DMS 273 treated with DMSO at 0.1 percent for 48 hours (cell line): ENCODE data around the gene PLCB3.
"Not testable (repeated sequence)": the region's sequence is repeated elsewhere in the genome, so short reads cannot be mapped to it uniquely, and the experiment has no call there.

Experiments used
- DNase-seq: peaks from one replicate; lab custom pipeline; 2025; lab: John Stamatoyannopoulos, UW

The PLCB3 gene

DNA sequence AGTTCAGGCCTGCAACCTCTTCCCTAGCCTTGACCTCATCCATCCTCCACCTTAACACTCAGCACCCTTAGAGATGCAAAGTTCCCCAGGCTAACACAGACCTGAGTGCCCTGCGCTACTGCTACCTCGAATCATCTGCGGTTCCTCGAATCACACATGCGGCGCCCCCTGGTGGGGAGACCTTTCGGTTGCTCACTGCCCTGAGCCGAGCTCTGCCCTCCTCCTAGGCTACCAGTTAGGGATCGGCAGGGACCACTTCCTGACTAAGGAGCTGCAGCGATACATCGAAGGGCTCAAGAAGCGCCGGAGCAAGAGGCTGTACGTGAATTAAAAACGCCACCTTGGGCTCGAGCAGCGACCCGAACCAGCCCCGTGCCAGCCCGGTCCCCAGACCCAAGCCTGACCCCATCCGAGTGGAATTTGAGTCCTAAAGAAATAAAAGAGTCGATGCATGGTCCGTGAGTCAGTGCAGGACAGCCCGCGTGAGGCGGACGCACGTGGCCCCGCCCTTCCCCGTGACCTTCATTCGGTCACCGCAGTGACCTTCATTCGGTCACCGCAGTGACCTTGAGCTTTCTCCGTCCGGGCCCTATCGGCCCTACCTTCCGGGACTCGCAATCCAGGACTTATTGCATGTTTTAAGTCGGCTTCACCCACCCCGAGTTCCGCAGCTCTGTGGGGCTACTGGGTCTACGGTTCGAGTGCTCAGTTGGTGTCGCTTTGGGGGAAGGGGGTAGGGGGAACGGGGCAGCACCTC, 53.2 kb downstream of the PLCB3 start:
- peak; percentile 56 for DNase-seq

DNA sequence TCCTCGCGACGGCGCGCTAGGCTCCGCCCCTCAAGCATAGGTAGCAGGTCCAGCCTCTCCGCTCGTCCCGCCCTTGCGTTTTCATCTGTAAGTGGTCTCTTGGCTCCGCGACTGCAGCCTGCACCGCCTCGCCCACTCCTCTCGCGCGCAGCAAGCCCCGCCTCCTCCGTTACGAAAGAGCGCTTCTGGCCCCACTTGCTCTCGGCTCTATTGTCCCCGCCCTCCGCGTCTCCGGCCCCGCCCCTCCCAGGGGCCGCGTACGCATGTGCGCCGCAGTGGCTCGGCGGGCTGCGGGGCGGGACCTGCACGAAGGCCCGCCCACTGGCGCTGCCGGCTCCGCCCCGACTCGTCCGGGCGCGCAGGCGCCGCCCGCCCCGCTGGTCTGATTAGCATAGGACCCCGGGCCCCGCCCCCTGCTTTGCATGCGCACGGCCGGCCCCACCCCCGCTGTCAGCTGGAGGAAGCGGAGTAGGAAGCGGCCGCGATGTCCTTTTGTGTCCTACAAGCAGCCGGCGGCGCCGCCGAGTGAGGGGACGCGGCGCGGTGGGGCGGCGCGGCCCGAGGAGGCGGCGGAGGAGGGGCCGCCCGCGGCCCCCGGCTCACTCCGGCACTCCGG, 53.9 kb downstream of the PLCB3 start, which contains the start of gene ESRRA:
Gene ESRRA (plus strand): TSS at position 450 of the 616 bp plus-strand sequence. CDS start 1,656 bp downstream, outside the sequence.
- peak; percentile 95 for DNase-seq

DNA sequence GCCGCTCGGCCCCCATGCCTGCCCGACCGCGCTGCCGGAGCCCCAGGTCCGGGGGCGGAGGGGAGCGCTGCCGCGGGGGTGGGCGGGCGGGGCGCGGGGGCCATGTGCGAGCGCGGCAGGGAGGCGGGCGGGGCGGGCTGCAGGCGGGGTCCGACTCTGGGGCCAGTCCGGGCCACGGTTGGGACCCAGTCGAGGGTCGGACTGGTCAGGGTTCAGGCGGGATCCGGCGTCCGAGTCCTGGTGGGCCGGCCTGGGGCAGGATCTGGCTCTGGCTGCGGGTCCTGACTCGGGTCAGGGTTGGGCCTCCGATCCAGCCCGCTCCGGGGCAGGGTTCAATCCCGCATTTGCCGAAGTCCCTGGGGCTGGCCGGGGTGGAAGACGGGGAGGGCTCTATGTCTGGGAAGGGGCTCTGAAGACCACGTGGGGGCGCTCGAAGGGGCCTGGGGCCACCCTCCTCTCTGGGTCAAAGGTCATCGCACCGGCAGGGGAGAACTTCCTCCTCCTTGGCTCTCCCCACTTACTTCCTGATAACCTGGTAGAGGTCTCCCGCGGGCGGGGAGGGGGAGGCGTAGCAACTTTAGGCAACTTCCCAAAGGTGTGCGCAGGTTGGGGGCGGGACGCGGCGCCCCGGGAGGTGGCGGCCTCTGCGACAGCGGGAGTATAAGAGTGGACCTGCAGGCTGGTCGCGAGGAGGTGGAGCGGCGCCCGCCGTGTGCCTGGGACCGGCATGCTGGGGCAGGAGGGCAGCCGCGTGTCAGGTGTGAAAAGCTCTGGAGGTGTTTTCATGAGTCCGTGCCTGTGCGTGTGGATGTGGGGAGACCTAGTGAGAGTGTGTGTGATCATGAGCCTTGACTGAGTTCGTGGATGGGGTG, 54.6 kb downstream of the PLCB3 start:
- DNase-seq = no peak

DNA sequence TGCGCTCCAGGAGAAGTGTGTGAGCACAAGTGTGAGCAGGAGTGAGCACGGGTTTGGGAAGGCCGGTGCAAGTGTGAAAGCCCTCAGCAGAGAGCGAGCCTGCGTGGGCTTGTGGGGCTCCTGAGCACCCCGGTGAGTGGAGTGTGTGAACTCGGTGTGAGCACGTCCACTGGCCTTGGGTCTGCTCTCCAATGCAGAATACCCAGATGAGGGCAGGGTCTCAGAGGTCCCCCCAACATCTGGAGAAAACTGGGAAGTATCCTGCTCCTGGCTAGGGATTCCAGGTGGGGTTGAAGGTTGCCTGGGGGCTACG, 55.2 kb downstream of the PLCB3 start:
- DNase-seq = no peak

DNA sequence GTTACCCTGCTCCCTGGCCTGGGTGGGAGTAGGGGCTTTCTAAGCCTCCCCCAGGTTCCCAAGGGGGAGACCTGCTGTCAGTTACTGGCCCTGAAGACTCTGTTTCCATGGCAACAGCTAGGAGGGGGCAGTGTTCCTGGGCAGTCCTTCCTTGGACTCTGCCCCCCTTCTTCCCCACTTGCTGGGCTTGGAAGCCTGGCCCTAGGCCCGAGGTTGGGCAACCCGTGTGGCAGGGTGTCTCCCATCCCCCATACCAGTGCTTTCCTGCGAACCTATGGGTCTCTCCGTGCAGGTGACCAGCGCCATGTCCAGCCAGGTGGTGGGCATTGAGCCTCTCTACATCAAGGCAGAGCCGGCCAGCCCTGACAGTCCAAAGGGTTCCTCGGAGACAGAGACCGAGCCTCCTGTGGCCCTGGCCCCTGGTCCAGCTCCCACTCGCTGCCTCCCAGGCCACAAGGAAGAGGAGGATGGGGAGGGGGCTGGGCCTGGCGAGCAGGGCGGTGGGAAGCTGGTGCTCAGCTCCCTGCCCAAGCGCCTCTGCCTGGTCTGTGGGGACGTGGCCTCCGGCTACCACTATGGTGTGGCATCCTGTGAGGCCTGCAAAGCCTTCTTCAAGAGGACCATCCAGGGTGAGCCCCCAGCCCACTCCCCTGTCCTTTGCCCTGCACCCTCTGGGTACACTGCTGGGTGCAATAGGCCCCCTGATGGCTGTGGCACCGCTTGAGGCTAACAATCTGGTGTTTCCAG, 55.7 kb downstream of the PLCB3 start:
- no peak for DNase-seq

DNA sequence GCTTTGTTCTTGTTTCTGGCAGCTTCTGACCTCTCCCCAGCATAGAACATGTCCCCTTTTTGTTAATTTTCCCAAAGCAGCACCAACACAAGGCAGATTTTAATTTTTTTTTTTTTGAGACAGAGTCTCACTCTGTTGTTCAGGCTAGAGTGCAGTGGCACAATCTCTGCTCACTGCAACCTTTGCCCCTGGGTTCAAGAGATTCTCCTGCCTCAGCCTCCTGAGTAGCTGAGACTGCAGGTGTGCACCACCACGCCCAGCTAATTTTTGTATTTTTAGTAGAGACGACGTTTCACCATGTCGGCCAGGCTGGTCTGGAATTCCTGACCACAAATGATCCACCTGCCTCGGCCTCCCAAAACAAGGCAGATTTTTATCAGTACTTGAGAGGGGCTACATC, 56.5 kb downstream of the PLCB3 start:
- not testable (repeated sequence) for DNase-seq

DNA sequence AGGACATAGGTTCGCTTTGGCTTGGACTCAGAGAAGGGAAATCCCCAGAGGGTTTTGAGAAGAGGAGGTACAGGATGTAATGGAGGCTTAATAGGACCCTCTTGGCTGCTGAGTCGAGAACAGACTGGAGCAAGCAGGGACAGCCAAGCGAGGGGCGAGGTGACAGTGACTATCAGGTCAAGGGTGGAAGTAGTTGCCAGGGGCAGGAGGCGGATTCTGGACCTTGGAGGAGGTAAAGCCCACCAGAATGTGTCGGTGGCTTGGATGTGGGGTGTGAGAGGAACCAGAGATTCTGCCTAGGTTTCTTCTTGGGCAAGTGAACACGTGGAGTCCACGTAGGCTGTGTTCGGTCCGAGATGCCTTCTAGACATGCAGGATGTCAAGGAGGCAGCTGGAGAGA, 61.6 kb downstream of the PLCB3 start:
- DNase-seq = no peak

DNA sequence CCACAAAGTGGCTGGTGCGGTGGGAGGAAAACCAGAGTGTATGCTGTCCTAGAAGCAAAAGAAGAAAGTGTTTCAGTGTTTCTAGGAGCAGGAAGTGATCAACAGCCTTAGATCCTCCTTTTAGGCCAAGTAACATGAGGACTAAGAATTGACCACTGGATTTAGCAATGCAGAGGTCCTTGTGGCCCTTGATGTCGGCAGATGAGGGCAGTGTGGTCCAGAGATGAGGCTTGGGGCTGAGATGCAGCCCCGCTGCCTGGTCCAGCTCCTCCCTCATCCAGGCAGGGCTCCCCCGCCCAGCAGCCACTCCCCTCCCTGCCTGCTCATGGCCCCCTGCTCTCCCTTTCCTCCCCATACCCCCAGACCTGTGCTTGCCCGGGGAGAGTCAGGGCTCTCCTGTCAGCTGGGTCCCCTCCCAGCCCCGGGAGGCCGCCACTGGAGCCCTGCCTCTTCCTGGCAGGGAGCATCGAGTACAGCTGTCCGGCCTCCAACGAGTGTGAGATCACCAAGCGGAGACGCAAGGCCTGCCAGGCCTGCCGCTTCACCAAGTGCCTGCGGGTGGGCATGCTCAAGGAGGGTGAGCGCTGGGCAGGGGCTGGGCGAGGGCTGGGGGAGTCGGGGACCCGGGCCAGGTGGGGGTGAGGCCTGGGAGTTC, 62.3 kb downstream of the PLCB3 start:
- no peak for DNase-seq

DNA sequence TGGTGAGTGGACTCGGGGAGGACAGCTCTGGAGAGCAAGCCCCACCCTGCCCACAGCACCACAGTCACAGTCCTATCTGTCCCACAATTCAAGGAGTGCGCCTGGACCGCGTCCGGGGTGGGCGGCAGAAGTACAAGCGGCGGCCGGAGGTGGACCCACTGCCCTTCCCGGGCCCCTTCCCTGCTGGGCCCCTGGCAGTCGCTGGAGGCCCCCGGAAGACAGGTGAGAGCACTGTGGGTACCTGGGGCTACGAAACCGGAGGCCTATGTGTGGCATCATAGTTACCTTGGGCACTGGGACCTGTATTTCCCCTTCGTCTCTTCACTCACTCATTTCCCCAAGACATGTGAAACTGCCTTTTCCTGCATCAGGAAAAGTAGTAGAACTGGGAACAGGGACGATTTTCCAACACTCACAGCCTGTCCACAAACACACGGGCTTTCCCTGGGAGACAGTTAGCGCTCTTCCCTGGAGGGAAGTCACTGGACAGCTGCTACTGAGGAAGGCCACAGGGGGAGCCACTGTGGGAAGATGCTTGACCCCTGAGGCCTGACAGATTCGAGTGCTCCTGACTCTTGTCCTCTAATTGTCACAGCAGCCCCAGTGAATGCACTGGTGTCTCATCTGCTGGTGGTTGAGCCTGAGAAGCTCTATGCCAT, 62.9 kb downstream of the PLCB3 start:
- DNase-seq = no peak

DNA sequence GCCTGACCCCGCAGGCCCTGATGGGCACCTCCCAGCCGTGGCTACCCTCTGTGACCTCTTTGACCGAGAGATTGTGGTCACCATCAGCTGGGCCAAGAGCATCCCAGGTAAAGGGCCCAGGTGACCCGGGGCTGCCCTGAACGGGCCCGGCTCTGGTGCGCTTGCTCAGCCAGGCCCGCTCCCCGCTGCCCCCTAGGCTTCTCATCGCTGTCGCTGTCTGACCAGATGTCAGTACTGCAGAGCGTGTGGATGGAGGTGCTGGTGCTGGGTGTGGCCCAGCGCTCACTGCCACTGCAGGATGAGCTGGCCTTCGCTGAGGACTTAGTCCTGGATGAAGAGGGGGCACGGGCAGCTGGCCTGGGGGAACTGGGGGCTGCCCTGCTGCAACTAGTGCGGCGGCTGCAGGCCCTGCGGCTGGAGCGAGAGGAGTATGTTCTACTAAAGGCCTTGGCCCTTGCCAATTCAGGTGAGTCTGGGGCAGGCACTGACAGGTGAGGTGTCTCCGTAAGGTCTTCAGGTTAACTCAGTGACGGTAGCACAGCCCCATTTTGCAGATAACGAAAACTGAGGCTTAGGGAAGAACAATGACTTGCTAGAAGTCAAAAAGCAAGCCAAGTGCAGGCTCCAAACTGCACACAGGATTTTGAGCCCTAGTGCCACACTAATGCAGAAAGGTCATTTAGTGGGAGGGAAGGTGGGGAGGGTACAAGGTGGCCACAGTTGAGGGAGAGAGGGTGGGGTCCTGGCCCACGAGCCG, 63.7 kb downstream of the PLCB3 start:
- DNase-seq = no peak

DNA sequence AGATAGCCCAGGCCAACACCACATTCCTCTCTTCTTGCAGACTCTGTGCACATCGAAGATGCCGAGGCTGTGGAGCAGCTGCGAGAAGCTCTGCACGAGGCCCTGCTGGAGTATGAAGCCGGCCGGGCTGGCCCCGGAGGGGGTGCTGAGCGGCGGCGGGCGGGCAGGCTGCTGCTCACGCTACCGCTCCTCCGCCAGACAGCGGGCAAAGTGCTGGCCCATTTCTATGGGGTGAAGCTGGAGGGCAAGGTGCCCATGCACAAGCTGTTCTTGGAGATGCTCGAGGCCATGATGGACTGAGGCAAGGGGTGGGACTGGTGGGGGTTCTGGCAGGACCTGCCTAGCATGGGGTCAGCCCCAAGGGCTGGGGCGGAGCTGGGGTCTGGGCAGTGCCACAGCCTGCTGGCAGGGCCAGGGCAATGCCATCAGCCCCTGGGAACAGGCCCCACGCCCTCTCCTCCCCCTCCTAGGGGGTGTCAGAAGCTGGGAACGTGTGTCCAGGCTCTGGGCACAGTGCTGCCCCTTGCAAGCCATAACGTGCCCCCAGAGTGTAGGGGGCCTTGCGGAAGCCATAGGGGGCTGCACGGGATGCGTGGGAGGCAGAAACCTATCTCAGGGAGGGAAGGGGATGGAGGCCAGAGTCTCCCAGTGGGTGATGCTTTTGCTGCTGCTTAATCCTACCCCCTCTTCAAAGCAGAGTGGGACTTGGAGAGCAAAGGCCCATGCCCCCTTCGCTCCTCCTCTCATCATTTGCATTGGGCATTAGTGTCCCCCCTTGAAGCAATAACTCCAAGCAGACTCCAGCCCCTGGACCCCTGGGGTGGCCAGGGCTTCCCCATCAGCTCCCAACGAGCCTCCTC, 64.6 kb downstream of the PLCB3 start:
- not testable (repeated sequence) for DNase-seq

DNA sequence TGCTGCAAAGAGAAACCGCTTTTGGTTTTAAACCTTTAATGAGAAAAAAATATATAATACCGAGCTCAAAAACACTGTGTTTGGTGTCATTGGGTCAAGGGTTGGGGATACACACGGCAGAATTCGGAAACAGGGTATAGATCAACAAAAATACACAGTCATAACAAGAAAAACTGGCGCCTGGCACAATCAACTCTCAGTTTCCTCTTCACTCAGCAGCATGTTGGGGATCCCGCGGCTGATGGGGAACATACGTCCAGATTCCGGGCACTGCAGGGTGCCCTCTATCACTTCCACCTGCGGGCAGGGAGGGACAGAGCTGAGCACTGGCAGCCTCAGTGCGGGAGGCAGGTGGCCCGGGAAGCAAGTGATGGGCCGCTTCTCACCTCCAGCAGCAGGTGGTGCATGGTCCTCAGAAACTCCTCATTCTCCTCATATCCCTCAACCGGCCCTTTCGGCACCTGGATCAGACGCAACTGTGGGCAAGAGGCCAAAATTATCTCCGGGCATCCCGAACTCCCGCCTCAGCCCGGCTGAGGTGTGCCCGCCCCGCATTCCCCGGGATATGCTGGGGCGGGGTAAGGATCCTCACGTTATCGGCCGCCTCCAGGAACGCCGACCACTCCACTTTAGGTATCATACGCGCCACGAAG, 65.5 kb downstream of the PLCB3 start:
- no peak for DNase-seq

DNA sequence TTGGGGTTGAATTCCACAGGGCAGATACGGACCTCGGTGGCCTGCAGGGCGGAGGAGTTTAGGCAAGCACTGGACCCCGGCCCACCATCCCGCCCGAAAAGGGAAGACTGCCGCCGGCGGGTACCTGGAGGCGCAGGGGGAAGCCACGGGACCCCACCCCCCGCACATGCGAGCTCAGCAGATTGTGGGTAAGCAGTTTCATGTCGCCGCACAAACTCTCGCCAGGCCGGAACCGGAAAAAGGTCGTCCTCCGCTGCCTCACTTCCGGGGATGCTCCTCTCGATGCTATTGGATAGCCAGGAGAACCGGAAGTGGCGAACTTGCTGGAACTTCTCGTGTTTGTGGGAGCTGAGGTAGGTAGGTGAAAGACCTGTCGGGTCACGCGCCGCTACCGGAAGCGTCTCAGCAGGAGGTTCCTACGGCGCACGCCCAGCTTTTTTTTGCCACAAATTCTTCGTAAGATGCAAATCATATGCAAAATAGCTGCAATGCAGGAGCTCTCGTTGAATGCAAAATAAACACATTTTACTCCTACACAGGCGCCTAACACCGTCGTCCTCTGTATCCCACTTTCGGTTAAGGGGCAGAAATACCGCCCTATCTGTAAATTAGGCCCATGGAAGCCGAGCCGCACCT, 66.1 kb downstream of the PLCB3 start, which contains the start of gene TRMT112:
Gene TRMT112 (minus strand): TSS at position 235 of the 636 bp plus-strand sequence. CDS start 33 bp downstream, at position 202.
- peak; percentile 79 for DNase-seq

DNA sequence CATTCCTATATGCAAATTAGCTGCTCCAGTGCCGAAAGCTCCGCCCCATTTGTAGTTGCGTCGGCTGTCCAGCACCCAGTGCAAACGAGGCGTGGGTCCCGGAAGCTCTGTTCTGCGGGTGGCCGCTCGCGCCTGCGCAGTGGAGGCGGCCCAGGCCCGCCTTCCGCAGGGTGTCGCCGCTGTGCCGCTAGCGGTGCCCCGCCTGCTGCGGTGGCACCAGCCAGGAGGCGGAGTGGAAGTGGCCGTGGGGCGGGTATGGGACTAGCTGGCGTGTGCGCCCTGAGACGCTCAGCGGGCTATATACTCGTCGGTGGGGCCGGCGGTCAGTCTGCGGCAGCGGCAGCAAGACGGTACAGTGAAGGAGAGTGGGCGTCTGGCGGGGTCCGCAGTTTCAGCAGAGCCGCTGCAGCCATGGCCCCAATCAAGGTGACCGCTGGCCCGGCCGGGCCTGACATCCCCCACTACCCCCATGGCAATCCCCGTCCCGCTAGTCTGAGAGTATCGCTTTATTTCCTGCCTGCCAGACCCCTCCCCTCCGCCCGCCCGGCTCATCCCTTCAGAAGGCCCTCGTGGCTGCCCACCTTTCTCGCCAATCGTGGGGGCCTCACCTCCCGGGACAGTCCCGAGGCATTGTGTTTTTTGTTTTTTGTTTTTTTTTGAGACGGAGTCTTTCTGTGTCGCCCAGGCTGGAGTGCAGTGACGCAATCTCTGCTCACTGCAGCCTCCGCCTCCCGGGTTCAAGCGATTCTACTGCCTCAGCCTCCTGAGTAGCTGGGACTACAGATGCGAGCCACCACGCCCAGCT, 66.8 kb downstream of the PLCB3 start, which contains the start of gene PRDX5:
Gene PRDX5 (plus strand): TSS at position 161 of the 805 bp plus-strand sequence. CDS start 95 bp downstream, at position 256.
- DNase-seq = peak; percentile 74
